HG03045 (cell line): ENCODE measurements around the gene DENND6A.
"Not testable (repeated sequence)": the region's sequence is repeated elsewhere in the genome, so short reads cannot be mapped to it uniquely, and the experiment has no call there.

Experiments used
- ATAC-seq: cut with Tn5 transposase; IDR thresholded peaks from one replicate; pipeline ENCODE4 v1.9.1; 2021; ENCODE audit warnings: mild to moderate bottlenecking, moderate library complexity; ENCODE audit not compliant: unreplicated experiment

Gene DENND6A

GRCh38 chr3:57646723-57647122 lies 46.2 kb downstream of the DENND6A start:
- ATAC-seq = no peak

GRCh38 chr3:57644740-57645139 lies 48.1 kb downstream of the DENND6A start:
- no peak for ATAC-seq

- ATAC-seq = no peak
These were observed 55.5 kb downstream of the DENND6A start for GRCh38 chr3:57637391-57637790.

- not testable (repeated sequence) for ATAC-seq
These were observed 58.6 kb downstream of the DENND6A start for GRCh38 chr3:57634259-57634658.

GRCh38 chr3:57627976-57628375 lies 64.9 kb downstream of the DENND6A start:
- ATAC-seq = no peak

GRCh38 chr3:57624801-57625200 lies 68.1 kb downstream of the DENND6A start:
- ATAC-seq = no peak

- no peak for ATAC-seq
These were observed 70.5 kb downstream of the DENND6A start for GRCh38 chr3:57622362-57622761.

GRCh38 chr3:57617739-57618138 lies 75.1 kb downstream of the DENND6A start:
- no peak for ATAC-seq

- ATAC-seq = no peak
These were observed 76.6 kb downstream of the DENND6A start for GRCh38 chr3:57616233-57616632.

- not testable (repeated sequence) for ATAC-seq
These were observed 81.0 kb downstream of the DENND6A start for GRCh38 chr3:57611870-57612269.

GRCh38 chr3:57605683-57606082 lies 87.2 kb downstream of the DENND6A start:
- ATAC-seq = no peak

- no peak for ATAC-seq
These were observed 87.9 kb downstream of the DENND6A start for GRCh38 chr3:57604971-57605370.

- no peak for ATAC-seq
These were observed 92.7 kb downstream of the DENND6A start for GRCh38 chr3:57600195-57600594.

GRCh38 chr3:57598765-57599360 lies 94.0 kb downstream of the DENND6A start:
- no peak for ATAC-seq

- peak; percentile 93 for ATAC-seq
These were observed 95.6 kb downstream of the DENND6A start, which contains the start of gene ARF4 for GRCh38 chr3:57597127-57597923. TSS of gene ARF4 (minus strand) at chr3:57597344. CDS start at chr3:57597140, 204 bp downstream.

- no peak for ATAC-seq
These were observed 96.3 kb downstream of the DENND6A start for GRCh38 chr3:57596495-57597126.

GRCh38 chr3:57594576-57594975 lies 98.3 kb downstream of the DENND6A start:
- no peak for ATAC-seq

GRCh38 chr3:57594144-57594543 lies 98.7 kb downstream of the DENND6A start:
- ATAC-seq = no peak

GRCh38 chr3:57592306-57592705 lies 100.6 kb downstream of the DENND6A start:
- no peak for ATAC-seq

- no peak for ATAC-seq
These were observed 105.0 kb downstream of the DENND6A start for GRCh38 chr3:57587905-57588304.

- ATAC-seq = no peak
These were observed 106.1 kb downstream of the DENND6A start for GRCh38 chr3:57586778-57587177.

GRCh38 chr3:57583544-57583943 lies 109.3 kb downstream of the DENND6A start:
- ATAC-seq = no peak
